Stimulated activated naive CD8-positive, alpha-beta T cell treated with anti-CD3 and anti-CD28 coated beads, Interleukin-15, Interleukin-2, amounts not matched to agents 100 U/mL and 50 U/mL, for 24 hours (primary cell): Measurements from ENCODE around the gene BRAT1.
A peak's percentile ranks its signal among the peaks of the same experiment; 100 is the strongest.
"Not testable (repeated sequence)": the region's sequence is repeated elsewhere in the genome, so short reads cannot be mapped to it uniquely, and the experiment has no call there.

Experiments used
- ATAC-seq: fragments of 150-1000 bp; cut with Tn5 transposase; one replicate; pipeline ENCODE4 v1.10.0; 2021
- DNase-seq: peaks from one replicate; pipeline ENCODE4 v3.0.0; 2021

BRAT1 gene

GRCh38 chr7:2535872-2536627 lies 19.3 kb downstream of the BRAT1 start:
- ATAC-seq, DNase-seq: not testable (repeated sequence)

- not testable (repeated sequence) for ATAC-seq, DNase-seq
These were observed 21.1 kb downstream of the BRAT1 start for GRCh38 chr7:2534214-2534613.

- not testable (repeated sequence) for ATAC-seq, DNase-seq
These were observed 21.8 kb downstream of the BRAT1 start for GRCh38 chr7:2533566-2533965.

- ATAC-seq, DNase-seq: not testable (repeated sequence)
These were observed 22.5 kb downstream of the BRAT1 start for GRCh38 chr7:2532816-2533215.

- not testable (repeated sequence) for ATAC-seq
These were observed 23.0 kb downstream of the BRAT1 start for GRCh38 chr7:2532199-2532772.

GRCh38 chr7:2531796-2532110 lies 23.6 kb downstream of the BRAT1 start:
- DNase-seq, ATAC-seq: not testable (repeated sequence)

More at GRCh38 chr7:2532199-2532772, 23.0 kb downstream of the BRAT1 start:
- DNase-seq: not testable (repeated sequence)

GRCh38 chr7:2530994-2531795 lies 24.1 kb downstream of the BRAT1 start:
- not testable (repeated sequence) for ATAC-seq, DNase-seq

- DNase-seq: peak; percentile 84
- ATAC-seq: peak; percentile 66
These were observed 25.0 kb downstream of the BRAT1 start for GRCh38 chr7:2530071-2530987.

GRCh38 chr7:2529161-2530070 lies 25.9 kb downstream of the BRAT1 start:
- peak; percentile 74 for DNase-seq
- peak; percentile 62 for ATAC-seq

- DNase-seq: no peak
- ATAC-seq: no peak
These were observed 26.7 kb downstream of the BRAT1 start for GRCh38 chr7:2528481-2529095.

GRCh38 chr7:2527505-2528467 lies 27.5 kb downstream of the BRAT1 start:
- peak; percentile 58 for DNase-seq
- ATAC-seq: no peak

GRCh38 chr7:2526659-2527504 lies 28.4 kb downstream of the BRAT1 start:
- DNase-seq (peak; percentile 7), ATAC-seq (no peak)

- peak; percentile 9 for DNase-seq
- no peak for ATAC-seq
These were observed 29.4 kb downstream of the BRAT1 start for GRCh38 chr7:2525658-2526630.

- DNase-seq (no peak), ATAC-seq (no peak)
These were observed 30.3 kb downstream of the BRAT1 start for GRCh38 chr7:2524808-2525657.

- DNase-seq: no peak
- ATAC-seq: no peak
These were observed 31.1 kb downstream of the BRAT1 start for GRCh38 chr7:2523941-2524807.
